Peyer's patch (tissue), 4 donors: ENCODE data around the gene CD93. TPM values are rescaled to one million over a fixed set of nuclear protein-coding genes. Genes with fewer than 3 reads are reported as not detected.

ENCODE experiments used
- DNase-seq, 3 donors: peaks; one replicate each; pipeline ENCODE4 v3.0.0-alpha.2; 2017 to 2019
- H3K27ac ChIP-seq, 4 donors: fragments of 200-600 bp; sonication (generic); one replicate each; pipeline ENCODE4 v1.5.1; 2016 to 2019
- H3K27me3 ChIP-seq, 2 donors: fragments of 200-600 bp; sonication (generic); one replicate each; pipeline ENCODE4 v1.5.1; 2019
- H3K36me3 ChIP-seq, 3 donors: fragments of 200-600 bp; sonication (generic); one replicate each; pipeline ENCODE4 v1.5.1; 2016 to 2019
- H3K4me1 ChIP-seq, 4 donors: fragments of 200-600 bp; sonication (generic); one replicate each; pipeline ENCODE4 v1.5.1; 2016 to 2019
- H3K4me3 ChIP-seq, 4 donors: fragments of 200-600 bp; sonication (generic); 1 replicate in 3 of 4; 2 replicates in 1 of 4; pipeline ENCODE4 v1.5.1; 2016 to 2019; ENCODE audit warnings: mild to moderate bottlenecking in 1 of 4
- H3K9me3 ChIP-seq, 4 donors: fragments of 200-600 bp; sonication (generic); one replicate each; pipeline ENCODE4 v1.5.1; 2016 to 2019; ENCODE audit warnings: mild to moderate bottlenecking in 1 of 4
- CTCF ChIP-seq, 6 experiments: fragments of 450-650 bp in 4 of 6; fragments of 200-600 bp in 2 of 6; sonication (generic) in 1 of 6; IDR thresholded peaks; one replicate each; pipeline ENCODE4 v1.5.1; 2017 to 2019; ENCODE audit warnings: antibody characterized with exemption in 6 of 6, mild to moderate bottlenecking in 3 of 6, moderate library complexity in 1 of 6
- POLR2A ChIP-seq, 2 donors: fragments of 450-650 bp; IDR thresholded peaks; one replicate each; pipeline ENCODE4 v1.5.1; 2017; ENCODE audit warnings: antibody characterized with exemption in 2 of 2, mild to moderate bottlenecking in 2 of 2, moderate library complexity in 2 of 2
- total RNA-seq, 4 donors: library from RNA; depleted of rRNA; stranded (reverse); fragments of >200 nt; gene quantifications; one replicate each; pipeline ENCODE4 v1.1.0, GENCODE V29; 2016

Gene CD93
- total RNA-seq, 4 donors from 2014 or later = 3.7 to 16.5 (median 9.7) TPM

DNA sequence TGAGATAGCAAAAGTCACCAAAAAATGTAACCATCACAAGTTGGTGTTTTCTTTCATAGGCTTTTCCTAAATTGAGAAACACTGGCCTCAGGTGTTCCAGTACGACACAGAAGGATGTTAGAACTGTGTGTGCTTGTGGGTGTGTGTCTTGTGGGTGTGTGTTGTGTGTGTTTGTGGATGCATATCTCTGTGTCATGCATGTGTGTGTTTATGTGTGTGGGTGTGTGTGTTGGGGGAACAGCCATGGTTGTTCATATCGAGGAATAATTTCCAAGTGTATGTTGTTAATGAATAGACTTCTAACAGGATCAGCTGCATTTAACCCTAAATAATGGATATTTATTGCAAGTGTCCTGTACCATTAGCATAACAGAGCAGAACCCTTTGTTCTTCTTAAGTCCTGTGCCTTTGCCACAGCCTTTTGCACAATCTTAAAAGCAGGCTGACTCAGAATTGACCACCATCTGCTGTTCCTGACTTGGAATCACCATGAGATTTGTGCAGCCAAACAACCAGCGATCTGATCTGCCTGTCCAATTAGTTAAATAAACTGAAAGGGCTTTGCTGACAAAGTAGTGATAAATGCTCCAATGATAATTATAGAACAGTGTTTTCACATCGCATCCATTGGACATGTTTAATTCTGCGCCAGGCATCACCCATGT, 7.6 kb downstream of the CD93 start:
- Histone ChIP-seq H3K27ac (no peak overlapping the region), H3K36me3 (no peaks in the 10 kb centered on the region), H3K9me3 (no peaks in the 10 kb centered on the region), H3K4me1 (no peaks in the 10 kb centered on the region), H3K4me3 (no peak overlapping the region), H3K27me3 (no peaks in the 10 kb centered on the region)
- TF ChIP-seq POLR2A (IDR thresholded peaks at IDR 0.05) = no peak
- TF ChIP-seq CTCF (IDR thresholded peaks at IDR 0.05) = no peak
- DNase-seq = no peak

- DNase-seq = no peak
- TF ChIP-seq POLR2A (IDR thresholded peaks at IDR 0.05) = no peak
- no peak for TF ChIP-seq CTCF (IDR thresholded peaks at IDR 0.05)
Observed at GRCh38 chr20:23077277-23077676, 8.8 kb downstream of the CD93 start.

DNA sequence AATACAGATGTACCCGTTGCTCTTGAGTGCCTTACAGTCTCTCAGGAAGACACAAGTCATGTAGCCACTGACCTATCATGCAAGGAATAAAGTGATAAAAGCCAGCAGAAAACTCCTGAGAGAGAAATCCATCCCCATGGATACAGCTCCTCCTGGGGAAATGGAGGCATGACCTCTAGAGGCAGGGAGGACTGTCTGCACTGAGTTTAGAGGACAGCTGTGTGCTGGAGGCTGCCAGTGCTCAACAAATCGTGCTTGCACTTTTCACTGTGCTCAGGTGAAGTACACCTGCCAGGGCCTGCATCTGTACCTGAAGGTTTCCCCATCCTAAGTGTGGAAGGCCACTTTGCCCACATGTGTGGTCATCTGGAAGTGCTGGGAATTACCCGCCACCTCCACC, 12.1 kb downstream of the CD93 start:
- Histone ChIP-seq H3K36me3 (no peaks in the 10 kb centered on the region), H3K4me3 (no peak overlapping the region), H3K27me3 (no peaks in the 10 kb centered on the region), H3K9me3 (no peaks in the 10 kb centered on the region), H3K4me1 (no peaks in the 10 kb centered on the region), H3K27ac (no peak overlapping the region)
- no peak for DNase-seq
- TF ChIP-seq POLR2A (IDR thresholded peaks at IDR 0.05) (no peak), CTCF (IDR thresholded peaks at IDR 0.05) (no peak)

More at GRCh38 chr20:23077277-23077676, 8.8 kb downstream of the CD93 start:
- H3K27me3 ChIP-seq = no peaks in the 10 kb centered on the region
- H3K4me1 ChIP-seq = no peaks in the 10 kb centered on the region
- H3K4me3 ChIP-seq = no peak overlapping the region
- H3K27ac ChIP-seq = no peak overlapping the region
- H3K36me3 ChIP-seq = no peaks in the 10 kb centered on the region
- no peaks in the 10 kb centered on the region for H3K9me3 ChIP-seq

GRCh38 chr20:23072892-23073586, 13.1 kb downstream of the CD93 start:
- Histone ChIP-seq H3K27me3 (no peaks in the 10 kb centered on the region), H3K9me3 (no peaks in the 10 kb centered on the region), H3K36me3 (no peaks in the 10 kb centered on the region), H3K4me1 (no peaks in the 10 kb centered on the region), H3K27ac (no peak overlapping the region), H3K4me3 (no peak overlapping the region)
- no peak for DNase-seq
- TF ChIP-seq POLR2A (IDR thresholded peaks at IDR 0.05) = no peak
- TF ChIP-seq CTCF (IDR thresholded peaks at IDR 0.05) = no peak

DNA sequence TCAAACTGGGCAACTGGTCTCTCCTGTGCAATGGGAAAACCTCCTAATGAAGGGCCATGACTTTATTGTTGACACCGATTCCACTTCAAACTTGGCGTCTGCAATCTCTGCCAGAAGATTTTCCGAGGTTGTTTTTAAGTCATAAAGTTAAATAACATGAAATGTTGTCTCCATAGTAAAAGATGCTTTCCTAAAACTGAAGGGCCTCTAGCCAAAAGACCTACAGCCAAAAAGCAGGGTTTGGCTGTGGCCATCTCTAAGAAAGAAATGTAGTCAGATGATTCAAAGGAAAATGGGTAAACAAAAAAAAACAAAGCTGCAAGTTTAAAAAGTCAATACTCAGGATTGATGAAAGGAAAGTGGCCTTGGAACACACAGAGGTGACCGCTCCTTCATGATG, 14.1 kb downstream of the CD93 start:
- Histone ChIP-seq H3K27me3 (no peaks in the 10 kb centered on the region), H3K9me3 (no peaks in the 10 kb centered on the region), H3K4me3 (no peak overlapping the region), H3K27ac (no peak overlapping the region), H3K4me1 (no peaks in the 10 kb centered on the region), H3K36me3 (no peaks in the 10 kb centered on the region)
- no peak for DNase-seq
- no peak for TF ChIP-seq POLR2A (IDR thresholded peaks at IDR 0.05)
- TF ChIP-seq CTCF (IDR thresholded peaks at IDR 0.05) = no peak
